Prostate gland (tissue), 2 donors: ENCODE measurements around the gene THAP5. TPM values are rescaled to one million over a fixed set of nuclear protein-coding genes. Genes with fewer than 3 reads are reported as not detected.

ENCODE experiments used
- DNase-seq: peaks from one replicate; pipeline ENCODE4 v3.0.0-alpha.2; 2019; ENCODE audit warnings: low spot score
- H3K27ac ChIP-seq, 2 donors: fragments of 200-600 bp; sonication (generic); 2 replicates each; pipeline ENCODE4 v1.5.1; 2017 to 2019
- H3K27me3 ChIP-seq: fragments of 200-600 bp; sonication (generic); replicated peaks from 2 replicates; pipeline ENCODE4 v1.5.1; 2019; ENCODE audit not compliant: insufficient read depth
- H3K36me3 ChIP-seq, 2 donors: fragments of 200-600 bp; sonication (generic); 1 replicate in 1 of 2; 2 replicates in 1 of 2; pipeline versions ENCODE4 v1.5.1 to v1.8.1; 2017 to 2019
- H3K4me1 ChIP-seq: fragments of 200-600 bp; sonication (generic); replicated peaks from 2 replicates; pipeline ENCODE4 v1.5.1; 2019
- H3K4me3 ChIP-seq, 2 donors: fragments of 200-600 bp; sonication (generic); 2 replicates each; pipeline ENCODE4 v1.5.1; 2017 to 2019
- H3K9me3 ChIP-seq: fragments of 200-600 bp; sonication (generic); 2 replicates; pipeline ENCODE4 v1.5.1; 2017
- CTCF ChIP-seq, 4 experiments: fragments of 200-600 bp in 2 of 4; fragments of 450-650 bp in 2 of 4; sonication (generic) in 2 of 4; IDR thresholded peaks; 1 replicate in 3 of 4; 2 replicates in 1 of 4; pipeline ENCODE4 v1.5.1; 2016 to 2019; ENCODE audit warnings: antibody characterized with exemption in 4 of 4, mild to moderate bottlenecking in 2 of 4, moderate library complexity in 2 of 4
- POLR2A ChIP-seq: fragments of 450-650 bp; IDR thresholded peaks from one replicate; pipeline ENCODE4 v1.6.1; 2016; ENCODE audit warnings: antibody characterized with exemption, mild to moderate bottlenecking
- POLR2AphosphoS5 ChIP-seq: sonication (generic); formaldehyde crosslinking; IDR thresholded peaks from one replicate; pipeline ENCODE4 v1.6.1; 2017; ENCODE audit warnings: antibody characterized with exemption
- WGBS: methylation state at CpG from one replicate; pipeline ENCODE4 v1.1.5; 2018; 5-methylcytosine and 5-hydroxymethylcytosine counted together
- intact Hi-C: fragments of 100-400 bp; cut with DNase I; formaldehyde crosslinking; loops from one replicate; pipeline ENCODE4 v1.14.2; 2022
- total RNA-seq, 2 donors: library from RNA; depleted of rRNA; stranded (reverse); fragments of >200 nt; gene quantifications; one replicate each; pipeline ENCODE4 v1.1.0, GENCODE V29; 2016

The THAP5 gene
- total RNA-seq, result 10 to 100 TPM; 21.3 to 23.4 TPM

GRCh38 chr7:108569381-108570145, at the start of gene THAP5, which contains the start of gene DNAJB9:
Gene THAP5, minus strand, starts transcription at chr7:108569706. Its CDS starts 137 bp downstream, at chr7:108569569.
Gene DNAJB9, plus strand, starts transcription at chr7:108569874. Its CDS starts 1,853 bp downstream, at chr7:108571727.
- TF ChIP-seq POLR2AphosphoS5 (peak; percentile 100), CTCF (IDR thresholded peaks at IDR 0.05) (peak in 2 of 4 experiments; percentile 17 to 34), POLR2A (peak; percentile 98)
- under 1% methylated on average over 64 of the region's 65 CpGs for WGBS
- Histone ChIP-seq H3K27me3 (no peaks in the 10 kb centered on the region), H3K4me3 (peak within 1 kb of the TSS; percentile 53 to 90), H3K4me1 (no peaks in the 10 kb centered on the region), H3K36me3 (no peaks in the 10 kb centered on the region), H3K9me3 (no peaks in the 10 kb centered on the region), H3K27ac (peak within 1 kb of the TSS; percentile 89 to 97)
- intact Hi-C loops, result loop anchor here (2.0 kb wide), 1 partner anchor 43 kb away; the partner anchor contains the start of gene PNPLA8
- DNase-seq, result peak; percentile 99

- Histone ChIP-seq H3K27me3 (no peaks in the 10 kb centered on the region), H3K4me3 (no peak overlapping the region), H3K27ac (no peak overlapping the region), H3K4me1 (no peaks in the 10 kb centered on the region), H3K36me3 (no peaks in the 10 kb centered on the region), H3K9me3 (no peaks in the 10 kb centered on the region)
- 86% methylated on average over 3 of the region's 3 CpGs for WGBS
- TF ChIP-seq POLR2A (no peak), CTCF (IDR thresholded peaks at IDR 0.05) (no peak), POLR2AphosphoS5 (no peak)
- intact Hi-C loops, result no loop called here
- no peak for DNase-seq
Measured at GRCh38 chr7:108618056-108618455, 48.5 kb upstream of the THAP5 start.

GRCh38 chr7:108614896-108615295, 45.4 kb upstream of the THAP5 start:
- no peaks in the 10 kb centered on the region for H3K36me3 ChIP-seq
- no peak overlapping the region for H3K4me3 ChIP-seq
- H3K27me3 ChIP-seq, result no peaks in the 10 kb centered on the region
- WGBS, result 85% methylated on average over 3 of the region's 3 CpGs
- H3K9me3 ChIP-seq, result no peaks in the 10 kb centered on the region
- TF ChIP-seq CTCF (IDR thresholded peaks at IDR 0.05) (no peak), POLR2A (no peak), POLR2AphosphoS5 (no peak)
- H3K27ac ChIP-seq, result peak overlapping the region; percentile 48 to 52
- intact Hi-C loops, result no loop called here
- H3K4me1 ChIP-seq, result peaks cover 5% of the 10 kb centered on the region
- no peak for DNase-seq

GRCh38 chr7:108613949-108614381, 44.5 kb upstream of the THAP5 start:
- Histone ChIP-seq H3K36me3 (no peaks in the 10 kb centered on the region), H3K27ac (peak overlapping the region; percentile 48 to 52), H3K4me1 (peaks cover 5% of the 10 kb centered on the region), H3K4me3 (no peak overlapping the region), H3K27me3 (no peaks in the 10 kb centered on the region), H3K9me3 (no peaks in the 10 kb centered on the region)
- TF ChIP-seq POLR2A, result no peak
- no peak for TF ChIP-seq CTCF (IDR thresholded peaks at IDR 0.05)
- TF ChIP-seq POLR2AphosphoS5, result no peak
- peak; percentile 54 for DNase-seq
- intact Hi-C loops, result no loop called here
- 26% methylated on average over 4 of the region's 4 CpGs for WGBS
